Suprapubic skin (tissue), 4 donors: ENCODE measurements around the gene REXO1. TPM values are rescaled to one million over a fixed set of nuclear protein-coding genes. Genes with fewer than 3 reads are reported as not detected.

Experiments used
- DNase-seq, 2 donors: peaks; one replicate each; pipeline ENCODE4 v3.0.0-alpha.2; 2019; ENCODE audit warnings: low spot score in 2 of 2
- H3K27ac ChIP-seq: fragments of 200-600 bp; sonication (generic); one replicate; pipeline ENCODE4 v1.5.1; 2019
- H3K27me3 ChIP-seq: fragments of 200-600 bp; sonication (generic); one replicate; pipeline ENCODE4 v1.5.1; 2019
- H3K36me3 ChIP-seq: fragments of 200-600 bp; sonication (generic); one replicate; pipeline ENCODE4 v1.5.1; 2019
- H3K4me1 ChIP-seq: fragments of 200-600 bp; sonication (generic); one replicate; pipeline ENCODE4 v1.5.1; 2019
- H3K4me3 ChIP-seq: fragments of 200-600 bp; sonication (generic); one replicate; pipeline ENCODE4 v1.5.1; 2019; ENCODE audit warnings: mild to moderate bottlenecking
- H3K9me3 ChIP-seq: fragments of 200-600 bp; sonication (generic); one replicate; pipeline ENCODE4 v1.5.1; 2019
- CTCF ChIP-seq, 2 donors: fragments of 200-600 bp in 1 of 2; fragments of 450-650 bp in 1 of 2; sonication (generic) in 1 of 2; IDR thresholded peaks; one replicate each; pipeline ENCODE4 v1.5.1; 2016 to 2019; ENCODE audit warnings: antibody characterized with exemption in 2 of 2, mild to moderate bottlenecking in 1 of 2, moderate library complexity in 1 of 2
- EP300 ChIP-seq: sonication (generic); formaldehyde crosslinking; IDR thresholded peaks from one replicate; pipeline ENCODE4 v1.6.1; 2017; ENCODE audit warnings: antibody characterized with exemption
- POLR2A ChIP-seq, 2 donors: fragments of 450-650 bp; IDR thresholded peaks; one replicate each; pipeline ENCODE4 v1.6.1; 2017; ENCODE audit warnings: antibody characterized with exemption in 2 of 2, mild to moderate bottlenecking in 2 of 2, moderate library complexity in 2 of 2
- POLR2AphosphoS5 ChIP-seq, 3 donors: sonication (generic); formaldehyde crosslinking; IDR thresholded peaks; one replicate each; pipeline ENCODE4 v1.6.1; 2017; ENCODE audit warnings: antibody characterized with exemption in 3 of 3
- WGBS: methylation state at CpG from one replicate; pipeline ENCODE4 v1.1.5; 2018; 5-methylcytosine and 5-hydroxymethylcytosine counted together
- total RNA-seq, 4 donors: library from RNA; depleted of rRNA; stranded (reverse); fragments of >200 nt; gene quantifications; one replicate each; pipeline ENCODE4 v1.1.0, GENCODE V29; 2016

REXO1 gene
- total RNA-seq, 4 donors from 2014 or later, result 31.8 to 63.1 (median 38.3) TPM

GRCh38 chr19:1766800-1767352 is 81.4 kb downstream of the REXO1 start:
- Histone ChIP-seq H3K27ac (no peak overlapping the region), H3K36me3 (no peaks in the 10 kb centered on the region), H3K4me3 (no peak overlapping the region), H3K27me3 (peaks cover 97% of the 10 kb centered on the region), H3K9me3 (peaks cover 5% of the 10 kb centered on the region), H3K4me1 (no peaks in the 10 kb centered on the region)
- WGBS, result 21% methylated on average over 5 of the region's 10 CpGs
- TF ChIP-seq POLR2A (IDR thresholded peaks at IDR 0.05) (no peak), POLR2AphosphoS5 (IDR thresholded peaks at IDR 0.05) (no peak), CTCF (IDR thresholded peaks at IDR 0.05) (no peak), EP300 (no peak)
- no peak for DNase-seq

- no peak overlapping the region for H3K4me3 ChIP-seq
- no peaks in the 10 kb centered on the region for H3K4me1 ChIP-seq
- WGBS, result 6% methylated on average over 29 of the region's 38 CpGs
- no peak for DNase-seq
- H3K36me3 ChIP-seq, result no peaks in the 10 kb centered on the region
- TF ChIP-seq CTCF (IDR thresholded peaks at IDR 0.05), result no peak
- TF ChIP-seq POLR2AphosphoS5 (IDR thresholded peaks at IDR 0.05), result no peak
- no peak for TF ChIP-seq EP300
- TF ChIP-seq POLR2A (IDR thresholded peaks at IDR 0.05), result no peak
- H3K27me3 ChIP-seq, result peaks cover 98% of the 10 kb centered on the region
- H3K27ac ChIP-seq, result no peak overlapping the region
- peaks cover 3% of the 10 kb centered on the region for H3K9me3 ChIP-seq
Measured at GRCh38 chr19:1765904-1766799, 82.1 kb downstream of the REXO1 start.

Other genes starting within 250 kb of the REXO1 start
- 10 to 100 TPM; 33.4 to 73.1 (median 59.4) TPM for gene UQCR11, start 243.0 kb downstream of the REXO1 start, total RNA-seq
- 10 to 100 TPM; 57.2 to 80.9 (median 68.7) TPM for gene TCF3, start 195.9 kb downstream of the REXO1 start, total RNA-seq
- not detected for gene ONECUT3, start 95.0 kb downstream of the REXO1 start, total RNA-seq
- 1 to 10 TPM; 1.5 to 3.8 (median 1.8) TPM for gene ATP8B3, start 36.2 kb downstream of the REXO1 start, total RNA-seq
- 10 to 100 TPM; 12.1 to 30.8 (median 20.9) TPM for gene KLF16, start 15.1 kb upstream of the REXO1 start, total RNA-seq
- 100 to 1,000 TPM in 3 of 4 donors, 10 to 100 TPM in 1; 82.3 to 120 (median 110) TPM for gene ABHD17A, start 37.0 kb upstream of the REXO1 start, total RNA-seq
- 10 to 100 TPM; 13.4 to 26.7 (median 22.3) TPM for gene ADAT3, start 56.9 kb upstream of the REXO1 start, total RNA-seq
- gene SCAMP4, start 56.9 kb upstream of the REXO1 start, total RNA-seq, result 100 to 1,000 TPM in 2 of 4 donors, 10 to 100 TPM in 2; 68.1 to 119 (median 103) TPM
- 10 to 100 TPM; 46.1 to 89.0 (median 59.3) TPM for gene CSNK1G2, start 92.7 kb upstream of the REXO1 start, total RNA-seq
- gene BTBD2, start 167.2 kb upstream of the REXO1 start, total RNA-seq, result 100 to 1,000 TPM in 1 of 4 donors, 10 to 100 TPM in 3; 83.0 to 101 (median 90.3) TPM
- gene MKNK2, start 202.8 kb upstream of the REXO1 start, total RNA-seq, result 100 to 1,000 TPM; 209 to 249 (median 219) TPM
- gene MOB3A, start 247.8 kb upstream of the REXO1 start, total RNA-seq, result 10 to 100 TPM; 23.7 to 29.4 (median 28.1) TPM
- 1 to 10 TPM; 2.1 to 8.1 (median 6.4) TPM for gene IZUMO4, start 248.4 kb upstream of the REXO1 start, total RNA-seq